Activated T-cell treated with anti-CD3 and anti-CD28 coated beads, Interleukin-2, amount 50 U/mL, for 48 hours (primary cell): ENCODE results near the gene HBG1.
"Not testable (repeated sequence)": the region's sequence is repeated elsewhere in the genome, so short reads cannot be mapped to it uniquely, and the experiment has no call there.

Source experiments
- DNase-seq, 2 experiments: peaks; one replicate each; pipeline ENCODE4 v3.0.0-alpha.2; 2020

The HBG1 gene

DNA sequence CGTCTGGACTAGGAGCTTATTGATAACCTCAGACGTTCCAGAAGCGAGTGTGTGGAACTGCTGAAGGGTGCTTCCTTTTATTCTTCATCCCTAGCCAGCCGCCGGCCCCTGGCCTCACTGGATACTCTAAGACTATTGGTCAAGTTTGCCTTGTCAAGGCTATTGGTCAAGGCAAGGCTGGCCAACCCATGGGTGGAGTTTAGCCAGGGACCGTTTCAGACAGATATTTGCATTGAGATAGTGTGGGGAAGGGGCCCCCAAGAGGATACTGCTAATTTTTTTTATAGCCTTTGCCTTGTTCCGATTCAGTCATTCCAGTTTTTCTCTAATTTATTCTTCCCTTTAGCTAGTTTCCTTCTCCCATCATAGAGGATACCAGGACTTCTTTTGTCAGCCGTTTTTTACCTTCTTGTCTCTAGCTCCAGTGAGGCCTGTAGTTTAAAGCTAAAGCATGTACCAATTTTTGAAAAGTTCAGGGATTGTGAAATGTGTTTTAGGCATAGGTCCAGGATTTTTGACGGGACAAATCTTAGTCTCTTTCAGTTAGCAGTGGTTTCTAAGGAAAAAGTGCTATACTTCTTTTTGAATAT, at the start of gene HBG1:
Gene HBG1, minus strand, starts transcription at position 51 of the 590 bp plus-strand sequence. CDS start 53 bp downstream, outside the sequence.
- not testable (repeated sequence) for DNase-seq

DNA sequence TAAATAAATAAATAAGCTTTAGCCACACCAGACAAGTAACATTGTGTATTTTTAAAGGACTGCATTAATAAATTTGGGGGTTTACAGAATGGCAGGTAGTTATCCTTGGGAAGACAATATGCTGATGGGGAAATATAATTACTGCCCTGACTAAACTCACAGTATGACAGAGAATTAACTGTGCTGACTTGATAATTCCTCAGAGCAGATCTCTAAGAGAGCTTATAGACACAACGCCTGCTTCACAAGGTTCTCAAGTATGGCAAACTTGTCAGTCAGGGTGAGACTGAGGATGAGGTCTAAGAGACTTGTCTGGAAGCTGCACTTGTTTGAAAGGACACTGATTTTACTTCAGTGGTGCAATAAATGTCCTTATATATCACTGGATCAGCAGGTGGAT, 48.8 kb upstream of the HBG1 start:
- no peak for DNase-seq

DNA sequence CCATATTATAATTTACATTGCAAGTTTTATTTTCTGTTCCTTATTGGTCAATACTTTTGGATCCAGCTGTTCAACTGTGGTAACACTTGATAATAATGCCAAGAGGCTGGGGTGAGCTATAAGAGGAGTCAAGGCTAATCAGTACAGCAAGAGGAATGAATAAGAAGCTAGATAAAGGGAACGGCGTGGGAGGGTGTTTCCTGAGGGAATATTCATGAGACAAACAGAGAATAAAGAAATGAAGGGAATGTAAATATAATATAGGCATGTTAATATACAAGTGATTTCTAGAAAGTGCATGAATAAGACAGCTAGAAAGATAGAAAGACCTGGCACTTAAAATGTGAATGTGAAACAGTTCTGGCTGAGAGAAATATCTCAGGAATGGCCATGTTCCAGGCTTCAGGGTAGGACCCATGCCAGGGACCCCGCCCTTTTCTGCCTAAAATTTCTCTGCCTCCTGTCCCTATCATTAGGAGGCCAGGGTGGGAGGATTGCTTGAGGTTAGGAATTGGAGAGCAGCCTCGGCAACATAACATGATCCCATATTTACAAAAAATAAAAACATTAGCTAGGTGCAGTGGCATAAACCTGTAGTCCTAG, 48.2 kb upstream of the HBG1 start:
- DNase-seq = no peak

DNA sequence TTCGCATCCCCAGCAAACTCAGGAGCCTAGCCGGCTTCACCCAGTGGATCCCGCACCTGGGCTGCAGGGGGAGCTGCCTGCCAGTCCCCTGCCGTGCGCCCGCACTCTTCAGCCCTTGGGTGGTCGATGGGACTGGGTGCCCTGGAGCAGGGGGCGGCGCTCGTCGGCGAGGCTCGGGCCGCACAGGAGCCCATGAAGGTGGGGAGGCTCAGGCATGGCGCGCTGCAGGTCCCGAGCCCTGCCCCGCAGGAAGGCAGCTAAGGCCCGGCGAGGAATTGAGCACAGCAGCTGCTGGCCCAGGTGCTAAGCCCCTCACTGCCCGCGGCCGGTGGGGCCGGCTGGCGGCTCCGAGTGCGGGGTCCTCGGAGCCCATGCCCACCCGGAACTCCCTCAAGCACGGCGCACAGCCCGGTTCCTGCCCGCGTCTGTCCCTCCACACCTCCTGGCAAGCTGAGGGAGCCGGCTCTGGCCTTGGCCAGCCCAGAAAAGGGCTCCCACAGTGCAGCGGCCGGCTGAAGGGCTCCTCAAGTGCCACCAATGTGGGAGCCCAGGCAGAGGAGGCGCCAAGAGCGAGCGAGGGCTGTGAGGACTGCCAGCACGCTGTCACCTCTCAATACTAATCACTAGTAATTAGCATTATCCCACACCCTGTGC, 44.8 kb upstream of the HBG1 start:
- DNase-seq = not testable (repeated sequence)

DNA sequence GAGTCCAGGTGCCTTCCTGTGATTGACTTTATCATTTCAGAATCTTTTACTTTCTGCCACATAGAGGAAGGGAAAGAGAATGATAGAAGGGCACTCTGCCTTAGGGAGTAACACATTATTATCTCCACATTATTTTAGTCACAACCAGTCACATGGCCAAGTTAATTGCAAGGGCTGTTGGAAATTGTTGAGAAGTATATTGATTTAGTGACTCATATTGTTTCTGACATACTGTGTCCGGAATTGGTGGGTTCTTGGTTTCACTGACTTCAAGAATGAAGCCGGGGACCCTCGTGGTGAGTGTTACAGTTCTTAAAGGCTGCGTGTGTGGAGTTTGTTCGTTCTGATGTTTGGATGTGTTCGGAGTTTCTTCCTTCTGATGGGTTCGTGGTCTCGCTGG, 43.4 kb upstream of the HBG1 start:
- DNase-seq = no peak

DNA sequence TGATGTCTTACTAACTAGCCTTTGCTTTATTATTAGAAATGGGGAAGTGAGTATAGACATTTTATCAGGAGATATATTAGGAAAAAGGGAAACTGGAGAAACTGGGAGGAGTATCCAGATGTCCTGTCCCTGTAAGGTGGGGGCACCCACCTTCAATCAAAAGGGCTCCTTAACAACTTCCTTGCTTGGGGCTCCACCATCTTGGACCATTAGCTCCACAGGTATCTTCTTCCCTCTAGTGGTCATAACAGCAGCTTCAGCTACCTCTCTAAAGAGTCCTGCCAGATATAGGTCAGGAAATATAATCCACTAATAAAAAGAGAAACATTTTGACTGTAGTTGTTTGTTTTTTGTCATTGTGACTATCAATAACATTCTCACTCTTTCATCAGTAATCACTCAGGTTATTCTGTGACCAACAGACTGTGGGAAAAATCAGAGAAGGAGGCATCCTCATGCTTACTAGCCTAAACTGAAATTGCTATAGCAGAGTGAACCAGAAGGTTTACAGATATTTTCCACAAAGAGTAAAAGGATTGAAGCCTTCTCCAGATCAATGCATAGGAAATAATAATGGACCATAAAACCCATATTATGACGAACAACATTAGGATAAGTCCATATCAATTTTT, 41.7 kb upstream of the HBG1 start:
- no peak for DNase-seq

DNA sequence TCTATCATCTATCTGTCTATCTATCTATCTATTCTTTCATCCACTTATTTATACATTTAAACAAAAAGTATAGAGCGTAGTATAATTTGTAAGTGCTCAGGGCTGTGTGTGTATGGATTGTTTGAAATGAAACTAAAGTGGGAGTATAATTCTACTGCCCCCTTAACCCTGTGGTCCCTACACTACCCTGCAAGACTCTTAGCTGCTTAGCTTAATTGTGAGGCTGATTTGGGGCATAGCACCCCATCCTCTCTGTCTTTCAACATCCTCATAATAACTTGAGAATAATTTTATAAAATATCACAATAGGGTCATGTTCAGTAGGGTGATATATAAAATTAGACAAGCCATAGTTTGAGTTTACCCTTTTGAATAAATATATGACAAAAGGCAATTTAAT, 40.4 kb upstream of the HBG1 start:
- DNase-seq = no peak

DNA sequence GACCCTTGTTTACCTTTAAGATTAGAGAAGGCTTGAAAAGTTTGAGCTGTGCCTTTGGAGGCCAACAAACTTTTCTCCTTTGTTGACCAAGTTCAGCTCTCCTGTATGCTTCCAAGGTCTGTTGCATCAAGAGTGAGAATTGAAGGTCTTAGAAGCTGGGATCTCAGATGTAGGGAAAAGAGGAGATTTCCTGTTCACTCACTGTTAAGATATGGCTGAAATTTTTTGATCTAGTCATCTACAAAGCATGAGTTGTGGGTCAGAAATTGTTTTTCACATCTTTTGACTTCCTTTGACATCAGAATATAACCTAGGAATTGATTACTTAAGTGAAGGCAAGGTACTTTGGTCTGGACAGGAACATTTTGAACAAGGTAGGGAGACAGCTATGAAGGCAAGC, 40.0 kb upstream of the HBG1 start:
- DNase-seq = no peak

DNA sequence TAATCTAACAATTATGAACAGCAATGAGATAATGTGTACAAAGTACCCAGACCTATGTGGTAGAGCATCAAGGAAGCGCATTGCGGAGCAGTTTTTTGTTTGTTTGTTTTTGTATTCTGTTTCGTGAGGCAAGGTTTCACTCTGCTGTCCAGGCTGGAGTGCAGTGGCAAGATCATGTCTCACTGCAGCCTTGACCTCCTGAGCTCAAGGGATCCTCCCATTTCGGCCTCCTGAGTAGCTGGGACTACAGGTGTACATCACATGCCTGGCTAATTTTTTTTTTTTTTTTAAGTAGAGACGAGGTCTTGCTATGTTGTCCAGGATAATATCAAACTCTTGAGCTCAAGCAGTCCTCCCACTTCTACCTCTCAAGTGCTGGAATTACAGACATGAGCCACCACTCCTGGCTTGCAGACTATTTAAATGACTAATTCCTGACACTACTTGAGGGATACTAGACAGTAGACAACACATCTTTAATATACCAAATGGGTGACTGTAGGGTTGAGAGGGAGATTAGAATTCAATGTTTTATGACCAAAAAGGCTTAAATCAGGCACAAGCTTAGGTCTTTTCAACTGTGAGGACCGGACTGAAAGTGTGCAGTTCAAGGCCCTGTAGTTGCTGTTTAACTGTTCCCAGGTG, 39.4 kb upstream of the HBG1 start:
- DNase-seq = no peak

DNA sequence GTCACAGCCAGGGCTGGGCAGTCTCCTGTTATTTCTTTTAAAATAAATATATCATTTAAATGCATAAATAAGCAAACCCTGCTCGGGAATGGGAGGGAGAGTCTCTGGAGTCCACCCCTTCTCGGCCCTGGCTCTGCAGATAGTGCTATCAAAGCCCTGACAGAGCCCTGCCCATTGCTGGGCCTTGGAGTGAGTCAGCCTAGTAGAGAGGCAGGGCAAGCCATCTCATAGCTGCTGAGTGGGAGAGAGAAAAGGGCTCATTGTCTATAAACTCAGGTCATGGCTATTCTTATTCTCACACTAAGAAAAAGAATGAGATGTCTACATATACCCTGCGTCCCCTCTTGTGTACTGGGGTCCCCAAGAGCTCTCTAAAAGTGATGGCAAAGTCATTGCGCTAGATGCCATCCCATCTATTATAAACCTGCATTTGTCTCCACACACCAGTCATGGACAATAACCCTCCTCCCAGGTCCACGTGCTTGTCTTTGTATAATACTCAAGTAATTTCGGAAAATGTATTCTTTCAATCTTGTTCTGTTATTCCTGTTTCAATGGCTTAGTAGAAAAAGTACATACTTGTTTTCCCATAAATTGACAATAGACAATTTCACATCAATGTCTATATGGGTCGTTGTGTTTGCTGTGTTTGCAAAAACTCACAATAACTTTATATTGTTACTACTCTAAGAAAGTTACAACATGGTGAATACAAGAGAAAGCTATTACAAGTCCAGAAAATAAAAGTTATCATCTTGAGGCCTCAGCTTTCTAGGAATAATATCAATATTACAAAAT, 38.6 kb upstream of the HBG1 start:
- DNase-seq = no peak

DNA sequence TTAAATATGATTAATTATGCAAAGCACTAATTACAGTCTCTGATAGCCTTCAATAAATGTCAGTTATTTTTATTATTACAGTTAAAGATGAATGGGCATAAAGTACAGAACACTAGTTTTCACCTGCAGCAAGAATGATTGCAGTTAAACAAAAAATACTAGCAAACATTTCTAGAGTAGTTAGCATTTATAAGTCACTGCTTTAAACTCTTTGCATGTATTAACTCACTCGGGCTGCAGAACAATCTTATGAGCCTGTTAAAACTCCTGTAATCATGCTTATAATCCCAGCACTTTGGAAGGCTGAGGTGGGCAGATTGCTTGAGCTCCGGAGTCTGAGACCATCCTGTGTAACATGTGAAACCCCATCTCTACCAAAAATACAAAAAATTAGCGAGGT, 37.2 kb upstream of the HBG1 start:
- DNase-seq = no peak

DNA sequence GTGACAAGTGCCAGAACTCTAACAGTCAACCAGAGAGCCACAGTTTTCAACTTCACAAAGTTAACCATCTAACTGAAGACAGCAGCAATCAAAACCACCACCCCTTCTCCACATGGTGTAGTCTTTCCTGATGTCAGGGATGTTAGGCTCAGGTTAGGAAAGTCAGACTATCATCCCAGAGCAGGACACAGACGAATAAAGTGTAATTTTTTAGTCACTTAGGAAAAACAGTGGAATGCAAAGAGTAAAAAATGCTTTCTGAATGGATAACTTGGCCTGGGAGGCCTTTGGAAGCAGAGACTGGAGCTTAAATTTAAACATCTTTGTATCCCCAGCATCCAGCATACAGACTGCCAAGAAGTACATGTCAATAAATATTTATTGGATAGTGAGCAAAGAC, 36.7 kb upstream of the HBG1 start:
- no peak for DNase-seq

DNA sequence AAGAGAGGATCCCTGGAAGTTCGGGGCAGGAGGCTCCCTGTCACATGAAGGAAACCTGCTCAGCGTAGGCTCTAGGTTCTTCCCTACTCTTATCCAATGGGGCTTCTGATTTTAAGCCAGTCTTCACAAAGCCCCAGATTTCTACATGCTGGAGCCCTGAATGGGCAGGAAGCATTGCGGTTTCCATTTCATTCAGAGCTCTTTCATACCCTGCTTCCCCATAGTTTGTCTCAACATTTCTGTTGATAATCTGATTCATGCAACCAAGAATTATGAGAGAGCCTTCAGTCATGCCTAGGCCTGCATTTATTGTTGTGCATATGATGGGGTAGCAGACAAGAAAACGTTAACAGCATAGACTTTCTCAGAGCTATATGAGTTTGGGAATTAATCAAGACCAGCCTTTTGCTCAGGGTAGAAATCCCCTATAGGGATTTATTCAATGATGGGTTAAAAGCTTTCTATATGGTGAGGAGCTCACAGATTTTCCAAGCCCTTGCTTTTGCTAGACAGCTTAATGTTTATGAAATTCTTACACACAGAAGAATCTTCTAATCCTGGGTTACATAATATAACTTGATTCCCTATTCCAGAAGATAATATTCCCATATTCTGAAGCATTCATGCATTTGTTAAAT, 36.2 kb upstream of the HBG1 start:
- no peak for DNase-seq

DNA sequence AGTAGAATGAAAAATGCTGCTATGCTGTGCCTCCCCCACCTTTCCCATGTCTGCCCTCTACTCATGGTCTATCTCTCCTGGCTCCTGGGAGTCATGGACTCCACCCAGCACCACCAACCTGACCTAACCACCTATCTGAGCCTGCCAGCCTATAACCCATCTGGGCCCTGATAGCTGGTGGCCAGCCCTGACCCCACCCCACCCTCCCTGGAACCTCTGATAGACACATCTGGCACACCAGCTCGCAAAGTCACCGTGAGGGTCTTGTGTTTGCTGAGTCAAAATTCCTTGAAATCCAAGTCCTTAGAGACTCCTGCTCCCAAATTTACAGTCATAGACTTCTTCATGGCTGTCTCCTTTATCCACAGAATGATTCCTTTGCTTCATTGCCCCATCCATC, 35.0 kb upstream of the HBG1 start:
- DNase-seq = no peak

DNA sequence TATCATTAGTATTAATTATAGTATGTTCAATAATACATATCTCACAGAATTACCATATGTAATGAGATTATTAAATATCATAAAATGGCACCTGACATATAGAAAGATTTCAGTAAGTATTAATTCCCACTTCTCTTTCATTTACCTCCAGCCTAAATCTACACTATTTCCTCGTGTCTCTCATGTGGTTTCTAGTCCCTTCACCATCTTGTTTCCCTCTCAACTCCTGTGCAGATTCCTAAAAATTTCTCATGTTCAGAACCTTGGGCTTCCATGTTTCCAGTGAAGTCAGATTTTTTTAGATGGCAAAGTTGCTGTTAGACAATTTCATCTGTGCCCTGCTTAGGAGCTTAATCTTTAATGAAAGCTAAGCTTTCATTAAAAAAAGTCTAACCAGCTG, 34.2 kb upstream of the HBG1 start:
- DNase-seq = no peak

DNA sequence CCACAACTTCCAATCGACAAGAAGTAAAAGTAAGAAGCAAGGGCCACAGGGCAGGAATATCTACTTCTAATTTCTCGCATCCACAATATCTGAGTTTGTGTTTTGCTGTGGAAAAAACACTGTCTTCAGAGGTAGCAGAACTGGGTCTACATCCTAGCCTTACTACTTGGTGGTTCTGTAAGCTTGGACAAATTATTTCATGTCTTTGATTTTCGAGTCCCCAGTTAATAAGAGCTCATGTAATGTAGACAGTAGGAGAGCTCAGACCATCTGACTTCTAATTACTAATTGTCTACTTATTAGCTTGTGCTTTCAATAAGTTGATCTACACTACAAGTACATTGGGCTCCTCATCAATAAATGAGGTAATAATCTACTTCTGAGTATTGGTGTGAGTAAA, 33.4 kb upstream of the HBG1 start:
- no peak for DNase-seq

DNA sequence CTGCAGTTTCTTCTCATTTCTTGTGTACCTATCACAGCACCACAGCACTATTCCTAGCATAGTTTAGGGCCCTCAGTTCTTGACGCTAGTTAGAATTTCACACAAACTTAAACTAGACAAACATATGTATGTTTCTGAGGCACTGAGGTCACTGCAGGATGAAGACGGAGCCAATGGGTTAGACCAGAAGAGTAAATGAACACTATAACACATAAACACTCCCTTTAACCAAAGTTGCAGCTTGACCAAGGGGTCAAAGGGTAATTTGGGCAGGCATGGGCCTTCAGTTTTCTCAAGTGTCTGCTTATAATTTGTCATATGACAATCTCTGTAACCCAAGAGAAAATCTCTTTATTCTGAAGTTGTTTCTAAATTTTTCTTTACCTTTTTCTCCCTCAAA, 33.0 kb upstream of the HBG1 start:
- DNase-seq = no peak

DNA sequence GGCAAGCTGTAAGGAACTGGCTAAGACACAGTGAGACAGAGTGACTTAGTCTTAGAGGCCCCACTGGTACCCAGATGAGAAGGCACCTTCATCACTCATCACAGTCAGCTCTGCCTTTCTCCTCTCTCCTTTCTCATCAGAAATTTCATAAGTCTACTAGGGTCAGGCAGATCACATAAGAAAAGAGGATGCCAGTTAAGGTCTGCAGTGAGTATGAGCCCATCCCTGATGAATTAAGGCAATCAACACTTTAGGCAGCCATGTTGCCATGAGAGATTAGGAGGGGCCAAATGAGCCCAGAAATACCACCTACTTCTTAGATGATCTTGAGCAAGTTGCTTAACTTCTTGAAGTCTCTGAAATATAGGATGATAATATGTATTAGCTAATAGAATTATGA, 31.9 kb upstream of the HBG1 start:
- no peak for DNase-seq

DNA sequence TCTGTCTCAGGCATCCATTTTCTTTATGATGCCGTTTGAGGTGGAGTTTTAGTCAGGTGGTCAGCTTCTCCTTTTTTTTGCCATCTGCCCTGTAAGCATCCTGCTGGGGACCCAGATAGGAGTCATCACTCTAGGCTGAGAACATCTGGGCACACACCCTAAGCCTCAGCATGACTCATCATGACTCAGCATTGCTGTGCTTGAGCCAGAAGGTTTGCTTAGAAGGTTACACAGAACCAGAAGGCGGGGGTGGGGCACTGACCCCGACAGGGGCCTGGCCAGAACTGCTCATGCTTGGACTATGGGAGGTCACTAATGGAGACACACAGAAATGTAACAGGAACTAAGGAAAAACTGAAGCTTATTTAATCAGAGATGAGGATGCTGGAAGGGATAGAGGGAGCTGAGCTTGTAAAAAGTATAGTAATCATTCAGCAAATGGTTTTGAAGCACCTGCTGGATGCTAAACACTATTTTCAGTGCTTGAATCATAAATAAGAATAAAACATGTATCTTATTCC, 31.0 kb upstream of the HBG1 start:
- peak; percentile 28 to 36 for DNase-seq

DNA sequence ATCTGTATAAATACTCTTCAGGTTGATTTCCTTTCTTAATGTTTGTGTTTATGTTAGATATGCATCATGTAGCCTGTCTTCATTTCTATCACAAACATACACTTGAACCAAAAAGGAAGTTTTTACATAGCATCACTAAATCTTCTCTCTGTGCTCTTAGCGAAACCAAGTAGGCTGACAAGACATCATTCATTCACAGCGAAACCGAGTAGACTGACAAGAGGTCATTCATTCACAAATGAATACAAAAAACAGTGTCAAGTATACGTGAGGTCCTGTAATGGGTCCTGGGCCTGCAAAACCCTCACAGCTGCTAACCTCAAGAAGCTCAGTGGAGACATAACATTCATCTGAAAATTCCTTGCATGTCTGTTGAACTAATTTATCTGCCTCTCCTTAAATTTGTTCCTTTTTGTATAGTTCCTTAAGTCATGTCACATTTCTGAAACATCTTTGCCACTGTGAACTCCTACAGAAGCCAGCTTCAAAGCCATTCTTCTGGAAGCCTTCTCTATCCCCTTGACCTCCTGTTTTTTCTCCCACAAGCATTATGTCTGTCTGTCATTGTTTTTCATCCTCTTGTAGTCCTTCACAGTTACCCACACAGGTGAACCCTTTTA, 29.9 kb upstream of the HBG1 start:
- DNase-seq = no peak

DNA sequence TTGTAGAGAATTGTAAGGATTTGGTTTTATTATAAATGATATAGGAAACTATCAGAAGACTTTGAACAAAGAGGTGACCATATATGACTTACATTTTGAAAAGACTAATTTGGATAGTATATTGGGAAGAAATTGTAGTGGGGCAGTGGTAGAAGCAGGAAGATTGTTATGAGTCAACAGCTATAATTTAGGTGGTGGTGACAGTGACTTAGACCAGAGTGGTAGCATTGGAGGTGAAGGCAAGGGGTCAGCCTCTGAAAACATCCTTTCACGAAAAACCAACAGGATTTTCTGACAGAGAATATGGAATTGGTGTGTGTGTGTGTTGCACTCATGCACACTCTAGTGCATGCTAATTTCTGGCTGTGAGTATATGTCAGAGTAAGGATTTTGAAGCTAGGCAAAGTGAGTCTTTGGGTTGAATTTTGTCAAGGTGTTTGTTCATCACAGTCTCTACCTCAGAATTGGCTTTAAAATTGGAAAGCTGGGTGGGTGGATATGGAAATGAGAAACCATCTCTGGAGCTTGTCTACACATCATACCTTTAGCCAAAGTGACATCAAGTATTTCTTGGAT, 28.2 kb upstream of the HBG1 start:
- no peak for DNase-seq
